ENCODE measurements around the gene MED27.

DNA sequence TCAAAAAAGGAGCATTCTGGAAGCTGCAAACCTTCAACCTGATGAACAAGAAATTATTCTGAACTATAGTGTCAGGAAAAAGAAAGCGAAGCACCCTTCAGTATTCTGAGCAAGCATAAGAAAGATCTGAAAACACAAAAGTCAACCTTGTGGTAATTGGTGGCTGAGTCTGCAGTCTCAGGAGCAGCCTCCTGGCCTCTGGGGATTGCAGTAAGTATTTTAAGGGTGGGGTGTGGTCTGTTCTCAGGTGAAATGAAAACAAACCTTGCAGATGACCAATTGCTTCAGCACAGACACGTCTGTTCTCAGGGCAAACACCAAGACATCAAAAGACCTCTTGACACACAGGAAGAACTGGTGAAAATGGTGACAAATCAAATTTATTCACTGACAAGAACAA, 192.0 kb downstream of the MED27 start:
- TF ChIP-seq, protein P1, sequence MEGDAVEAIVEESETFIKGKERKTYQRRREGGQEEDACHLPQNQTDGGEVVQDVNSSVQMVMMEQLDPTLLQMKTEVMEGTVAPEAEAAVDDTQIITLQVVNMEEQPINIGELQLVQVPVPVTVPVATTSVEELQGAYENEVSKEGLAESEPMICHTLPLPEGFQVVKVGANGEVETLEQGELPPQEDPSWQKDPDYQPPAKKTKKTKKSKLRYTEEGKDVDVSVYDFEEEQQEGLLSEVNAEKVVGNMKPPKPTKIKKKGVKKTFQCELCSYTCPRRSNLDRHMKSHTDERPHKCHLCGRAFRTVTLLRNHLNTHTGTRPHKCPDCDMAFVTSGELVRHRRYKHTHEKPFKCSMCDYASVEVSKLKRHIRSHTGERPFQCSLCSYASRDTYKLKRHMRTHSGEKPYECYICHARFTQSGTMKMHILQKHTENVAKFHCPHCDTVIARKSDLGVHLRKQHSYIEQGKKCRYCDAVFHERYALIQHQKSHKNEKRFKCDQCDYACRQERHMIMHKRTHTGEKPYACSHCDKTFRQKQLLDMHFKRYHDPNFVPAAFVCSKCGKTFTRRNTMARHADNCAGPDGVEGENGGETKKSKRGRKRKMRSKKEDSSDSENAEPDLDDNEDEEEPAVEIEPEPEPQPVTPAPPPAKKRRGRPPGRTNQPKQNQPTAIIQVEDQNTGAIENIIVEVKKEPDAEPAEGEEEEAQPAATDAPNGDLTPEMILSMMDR (IDR thresholded peaks at IDR 0.05) = no peak
- TF ChIP-seq POLR2AphosphoS5 (IDR thresholded peaks at IDR 0.05; ENCODE audit: insufficient read depth in 1 of 2, low read depth in 1 of 2) = no peak
- TF ChIP-seq POLR2A (IDR thresholded peaks at IDR 0.05) = no peak
